ENCODE data around the gene MPP2. TPM values are rescaled to one million over a fixed set of nuclear protein-coding genes. Genes with fewer than 3 reads are reported as not detected.

MPP2 gene
- 2.9 and 4.5 TPM in 2 replicates for total RNA-seq

GRCh38 chr17:43907425-43907981, at the start of gene MPP2:
Gene MPP2, minus strand, starts transcription at chr17:43907536. Its CDS starts 3,076 bp downstream, at chr17:43904460.

DNA sequence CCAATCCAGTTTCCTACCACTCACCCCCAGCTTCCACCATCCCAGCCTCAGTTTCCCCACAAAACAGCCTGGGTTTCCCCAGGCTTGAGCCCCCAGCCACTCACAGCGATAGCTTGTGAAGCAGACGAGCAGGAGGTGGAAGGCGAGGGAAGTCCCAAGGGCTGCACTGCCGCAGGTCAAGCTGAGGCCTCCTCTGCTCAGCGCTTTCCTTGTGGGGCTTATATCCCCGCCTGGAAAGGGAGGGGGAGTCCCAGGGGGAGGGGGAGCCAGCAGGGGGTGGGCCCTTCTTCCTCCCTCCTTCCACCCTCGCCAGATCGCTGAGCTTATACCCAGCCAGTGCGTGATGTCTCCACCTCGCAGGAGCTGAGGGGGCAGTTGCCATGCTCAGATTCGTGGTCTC, 46.4 kb upstream of the MPP2 start, which contains the start of gene PYY:
Gene PYY (minus strand): TSS at position 195 of the 400 bp plus-strand sequence. CDS start 457 bp downstream, outside the sequence.

GRCh38 chr17:43942051-43942685, 34.8 kb upstream of the MPP2 start, which contains the start of gene PPY:
Gene PPY, minus strand, starts transcription at chr17:43942476. Its CDS starts 822 bp downstream, at chr17:43941654.

DNA sequence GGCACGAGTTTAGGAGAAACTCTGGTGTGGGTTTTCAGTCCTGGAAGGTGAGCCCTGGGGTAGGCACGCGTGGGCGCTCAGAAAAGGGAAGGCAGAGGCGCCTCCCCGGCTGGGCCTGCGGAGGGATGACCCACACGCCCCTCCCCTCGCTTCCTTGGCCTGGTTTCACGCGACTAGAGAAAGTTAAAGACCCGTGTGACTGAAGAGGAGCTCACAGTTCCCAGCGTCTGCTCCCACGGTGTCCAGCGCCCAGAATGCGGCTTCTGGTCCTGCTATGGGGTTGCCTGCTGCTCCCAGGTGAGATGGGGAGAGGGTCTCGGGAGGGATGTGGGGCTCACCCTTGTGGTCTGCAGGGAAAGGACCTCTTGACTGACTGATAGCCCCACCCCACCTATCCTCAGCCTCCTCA, 60.4 kb downstream of the MPP2 start, which contains the start of gene CD300LG:
Gene CD300LG (plus strand): TSS at position 214 of the 409 bp plus-strand sequence. CDS start 41 bp downstream, at position 255.

GRCh38 chr17:43832976-43833829, 74.1 kb downstream of the MPP2 start, which contains the start of gene MPP3:
Gene MPP3, minus strand, starts transcription at chr17:43833146. Its CDS starts 1,240 bp downstream, at chr17:43831906.

Other genes with a start within 250 kb of the MPP2 start
- gene MEOX1, start 245.6 kb downstream of the MPP2 start, total RNA-seq: 2.8 TPM in 1 of 2 replicates, not detected in the other
- 10.9 and 20.0 TPM in 2 replicates for gene SOST, start 148.7 kb downstream of the MPP2 start, total RNA-seq
- gene DUSP3, start 128.6 kb downstream of the MPP2 start, total RNA-seq: 52.0 and 73.6 TPM in 2 replicates
- under 0.01 TPM in 2 replicates for gene CFAP97D1, start 127.1 kb downstream of the MPP2 start, total RNA-seq
- gene MPP3, start 74.4 kb downstream of the MPP2 start, total RNA-seq: 9.2 and 11.6 TPM in 2 replicates
- not detected in 2 replicates for gene CD300LG, start 60.4 kb downstream of the MPP2 start, total RNA-seq
- not detected in 2 replicates for gene PPY, start 34.9 kb upstream of the MPP2 start, total RNA-seq
- gene PYY, start 46.4 kb upstream of the MPP2 start, total RNA-seq: not detected in 2 replicates
- gene NAGS, start 97.1 kb upstream of the MPP2 start, total RNA-seq: 0.96 and 2.5 TPM in 2 replicates
- 69.4 and 95.0 TPM in 2 replicates for gene TMEM101, start 107.4 kb upstream of the MPP2 start, total RNA-seq
- 36.9 and 50.4 TPM in 2 replicates for gene LSM12, start 159.1 kb upstream of the MPP2 start, total RNA-seq
- 12.7 and 17.4 TPM in 2 replicates for gene G6PC3, start 163.2 kb upstream of the MPP2 start, total RNA-seq
- gene HDAC5, start 216.1 kb upstream of the MPP2 start, total RNA-seq: 24.2 and 56.7 TPM in 2 replicates
- 1.1 and 3.6 TPM in 2 replicates for gene HROB, start 234.4 kb upstream of the MPP2 start, total RNA-seq